Tongue (tissue), 2 donors: ENCODE data around the gene CTNNBL1. TPM values are rescaled to one million over a fixed set of nuclear protein-coding genes. Genes with fewer than 3 reads are reported as not detected.
"Not testable (repeated sequence)": the region's sequence is repeated elsewhere in the genome, so short reads cannot be mapped to it uniquely, and the experiment has no call there.

ENCODE experiments used
- DNase-seq: peaks from one replicate; pipeline ENCODE4 v3.0.0-alpha.2; 2015
- total RNA-seq: library from RNA; depleted of rRNA; stranded (reverse); fragments of >200 nt; gene quantifications from one replicate; pipeline ENCODE4 v1.2.3, GENCODE V29; 2014

CTNNBL1 gene
- total RNA-seq, 1 donor from 2014 or later, result 40.2 TPM

GRCh38 chr20:37711001-37711400, 17.2 kb downstream of the CTNNBL1 start:
- DNase-seq, result no peak

GRCh38 chr20:37711994-37712964, 18.4 kb downstream of the CTNNBL1 start:
- DNase-seq, result peak; percentile 72

- no peak for DNase-seq
These were observed 19.6 kb downstream of the CTNNBL1 start for GRCh38 chr20:37713396-37713795.

GRCh38 chr20:37714978-37715672, 21.3 kb downstream of the CTNNBL1 start:
- no peak for DNase-seq

GRCh38 chr20:37721751-37722150, 27.9 kb downstream of the CTNNBL1 start:
- DNase-seq, result no peak

- DNase-seq, result not testable (repeated sequence)
These were observed 28.5 kb downstream of the CTNNBL1 start for GRCh38 chr20:37722312-37722711.

- DNase-seq, result no peak
These were observed 29.8 kb downstream of the CTNNBL1 start for GRCh38 chr20:37723668-37724067.

GRCh38 chr20:37725165-37725564, 31.3 kb downstream of the CTNNBL1 start:
- no peak for DNase-seq

- DNase-seq, result no peak
These were observed 32.0 kb downstream of the CTNNBL1 start for GRCh38 chr20:37725855-37726254.

- no peak for DNase-seq
These were observed 32.5 kb downstream of the CTNNBL1 start for GRCh38 chr20:37726321-37726720.

- DNase-seq, result no peak
These were observed 33.4 kb downstream of the CTNNBL1 start for GRCh38 chr20:37726971-37727956.

GRCh38 chr20:37727957-37728634, 34.3 kb downstream of the CTNNBL1 start:
- no peak for DNase-seq

GRCh38 chr20:37728635-37728983, 34.8 kb downstream of the CTNNBL1 start:
- no peak for DNase-seq

GRCh38 chr20:37729452-37729851, 35.6 kb downstream of the CTNNBL1 start:
- DNase-seq, result no peak

- no peak for DNase-seq
These were observed 36.1 kb downstream of the CTNNBL1 start for GRCh38 chr20:37729909-37730308.

- DNase-seq, result no peak
These were observed 39.6 kb downstream of the CTNNBL1 start for GRCh38 chr20:37733416-37733815.

GRCh38 chr20:37734228-37734985, 40.6 kb downstream of the CTNNBL1 start:
- no peak for DNase-seq

- DNase-seq, result no peak
These were observed 41.7 kb downstream of the CTNNBL1 start for GRCh38 chr20:37735541-37735940.

- DNase-seq, result no peak
These were observed 42.3 kb downstream of the CTNNBL1 start for GRCh38 chr20:37736132-37736531.

GRCh38 chr20:37737826-37738420, 44.1 kb downstream of the CTNNBL1 start:
- no peak for DNase-seq
